ENCODE data around the gene LARP4B. TPM values are rescaled to one million over a fixed set of nuclear protein-coding genes. Genes with fewer than 3 reads are reported as not detected.

Gene LARP4B
- total RNA-seq, 1 donor from 2014 or later: 33.1 TPM

DNA sequence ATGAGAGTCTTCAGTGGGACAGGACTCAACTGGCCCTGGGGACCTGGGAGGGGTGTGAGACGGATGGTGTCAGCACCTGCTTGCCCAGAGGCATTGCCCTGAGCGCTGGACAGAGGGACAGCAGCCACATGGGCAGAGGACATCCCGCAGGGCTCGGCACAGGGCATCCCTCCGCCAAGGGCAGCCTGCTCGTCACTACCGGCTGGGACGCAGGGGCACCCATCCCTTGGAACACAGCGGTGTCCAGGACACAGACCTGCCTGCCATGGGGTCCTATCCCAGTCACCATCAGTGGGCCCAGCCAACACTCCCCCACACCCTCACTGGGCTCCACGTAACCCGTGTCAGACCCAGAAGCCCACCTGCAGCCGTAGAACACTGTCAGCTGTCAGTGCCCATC, 109.3 kb downstream of the LARP4B start:
- DNase-seq (ENCODE audit: low spot score): no peak
- H3K27me3 ChIP-seq: no peaks in the 10 kb centered on the region
- H3K4me1 Mint-ChIP-seq: no peaks in the 10 kb centered on the region
- H3K4me1 ChIP-seq: no peaks in the 10 kb centered on the region
- no peak overlapping the region for H3K4me3 ChIP-seq
- H3F3A ChIP-seq (ENCODE audit: low read depth): no peaks in the 10 kb centered on the region
- no peak for TF ChIP-seq EZH2 (IDR thresholded peaks at IDR 0.05)
- TF ChIP-seq EZH2phosphoT487 (IDR thresholded peaks at IDR 0.05): no peak
- TF ChIP-seq, protein P1, sequence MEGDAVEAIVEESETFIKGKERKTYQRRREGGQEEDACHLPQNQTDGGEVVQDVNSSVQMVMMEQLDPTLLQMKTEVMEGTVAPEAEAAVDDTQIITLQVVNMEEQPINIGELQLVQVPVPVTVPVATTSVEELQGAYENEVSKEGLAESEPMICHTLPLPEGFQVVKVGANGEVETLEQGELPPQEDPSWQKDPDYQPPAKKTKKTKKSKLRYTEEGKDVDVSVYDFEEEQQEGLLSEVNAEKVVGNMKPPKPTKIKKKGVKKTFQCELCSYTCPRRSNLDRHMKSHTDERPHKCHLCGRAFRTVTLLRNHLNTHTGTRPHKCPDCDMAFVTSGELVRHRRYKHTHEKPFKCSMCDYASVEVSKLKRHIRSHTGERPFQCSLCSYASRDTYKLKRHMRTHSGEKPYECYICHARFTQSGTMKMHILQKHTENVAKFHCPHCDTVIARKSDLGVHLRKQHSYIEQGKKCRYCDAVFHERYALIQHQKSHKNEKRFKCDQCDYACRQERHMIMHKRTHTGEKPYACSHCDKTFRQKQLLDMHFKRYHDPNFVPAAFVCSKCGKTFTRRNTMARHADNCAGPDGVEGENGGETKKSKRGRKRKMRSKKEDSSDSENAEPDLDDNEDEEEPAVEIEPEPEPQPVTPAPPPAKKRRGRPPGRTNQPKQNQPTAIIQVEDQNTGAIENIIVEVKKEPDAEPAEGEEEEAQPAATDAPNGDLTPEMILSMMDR (IDR thresholded peaks at IDR 0.05): no peak
- no peaks in the 10 kb centered on the region for H3K9me3 Mint-ChIP-seq
- H3K36me3 ChIP-seq: peaks cover 3% of the 10 kb centered on the region
- H2AFZ ChIP-seq (replicated peaks): no peak overlapping the region
- H3K4me3 Mint-ChIP-seq: no peak overlapping the region
- H3K4me2 ChIP-seq: no peak overlapping the region
- no peaks in the 10 kb centered on the region for H3K27me3 Mint-ChIP-seq (ENCODE audit: insufficient read depth, low read depth)
- no peak overlapping the region for H3K27ac Mint-ChIP-seq
- H3K79me2 ChIP-seq (ENCODE audit: low read depth): no peaks in the 10 kb centered on the region
- H3K27ac ChIP-seq: no peak overlapping the region
- H3K9me3 ChIP-seq (ENCODE audit: low read depth): no peaks in the 10 kb centered on the region
- no peak overlapping the region for H3K9ac ChIP-seq
- peaks cover 8% of the 10 kb centered on the region for H4K20me1 ChIP-seq (ENCODE audit: low read depth)
- peaks cover 33% of the 10 kb centered on the region for H3K36me3 Mint-ChIP-seq

DNA sequence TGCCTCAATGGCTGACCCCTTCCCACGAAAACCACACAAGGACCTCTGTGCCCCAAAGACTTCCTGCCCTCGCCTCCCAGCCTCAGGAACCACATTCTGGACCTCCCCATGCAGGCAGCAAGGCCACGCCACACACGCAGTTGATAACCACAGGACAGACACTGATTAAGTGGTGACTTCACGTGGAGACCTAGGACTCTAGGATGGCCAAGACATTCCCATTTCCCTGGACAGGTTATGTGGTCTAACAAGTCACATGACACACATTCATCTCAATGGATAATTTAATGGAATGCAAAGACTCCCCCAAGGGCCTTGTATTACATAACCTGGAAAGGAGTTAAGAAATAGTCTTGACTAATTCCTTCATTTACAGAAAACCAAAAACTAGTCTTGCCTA, 110.2 kb downstream of the LARP4B start:
- H3K27me3 Mint-ChIP-seq (ENCODE audit: insufficient read depth, low read depth): no peaks in the 10 kb centered on the region
- no peak overlapping the region for H3K27ac Mint-ChIP-seq
- H3K4me3 Mint-ChIP-seq: no peak overlapping the region
- DNase-seq (ENCODE audit: low spot score): no peak
- Histone ChIP-seq H3K79me2 (ENCODE audit: low read depth) (no peaks in the 10 kb centered on the region), H4K20me1 (ENCODE audit: low read depth) (peaks cover 2% of the 10 kb centered on the region), H3K4me1 (no peaks in the 10 kb centered on the region), H3K27ac (no peak overlapping the region), H3K36me3 (peaks cover 3% of the 10 kb centered on the region), H3K4me2 (no peak overlapping the region), H3K27me3 (no peaks in the 10 kb centered on the region), H2AFZ (replicated peaks) (no peak overlapping the region), H3K9ac (no peak overlapping the region), H3K4me3 (no peak overlapping the region), H3F3A (ENCODE audit: low read depth) (no peaks in the 10 kb centered on the region), H3K9me3 (ENCODE audit: low read depth) (no peaks in the 10 kb centered on the region)
- H3K36me3 Mint-ChIP-seq: peaks cover 32% of the 10 kb centered on the region
- H3K9me3 Mint-ChIP-seq: no peaks in the 10 kb centered on the region
- TF ChIP-seq EZH2 (IDR thresholded peaks at IDR 0.05): no peak
- TF ChIP-seq EZH2phosphoT487 (IDR thresholded peaks at IDR 0.05): no peak
- TF ChIP-seq, protein P1 (IDR thresholded peaks at IDR 0.05): no peak
- no peaks in the 10 kb centered on the region for H3K4me1 Mint-ChIP-seq

DNA sequence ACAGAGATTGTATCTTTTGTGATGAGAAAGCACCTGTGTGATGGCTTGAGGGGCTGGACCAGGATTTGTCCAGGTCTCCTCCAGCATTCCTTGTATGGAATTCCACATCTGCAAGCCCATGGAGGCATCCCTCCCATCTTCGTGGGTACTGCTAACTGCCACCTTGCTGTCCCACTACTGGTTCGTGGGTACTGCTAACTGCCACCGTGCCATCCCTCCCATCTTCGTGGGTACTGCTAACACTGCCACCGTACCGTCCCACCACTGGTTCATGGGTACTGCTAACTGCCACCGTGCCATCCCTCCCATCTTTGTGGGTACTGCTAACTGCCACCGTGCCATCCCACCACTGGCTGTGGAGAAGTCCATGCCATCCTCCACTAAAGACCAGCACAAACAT, 111.7 kb downstream of the LARP4B start:
- no peak for DNase-seq (ENCODE audit: low spot score)
- no peaks in the 10 kb centered on the region for H3K9me3 Mint-ChIP-seq
- TF ChIP-seq EZH2phosphoT487 (IDR thresholded peaks at IDR 0.05) (no peak), EZH2 (IDR thresholded peaks at IDR 0.05) (no peak)
- TF ChIP-seq, protein P1 (IDR thresholded peaks at IDR 0.05): no peak
- no peak overlapping the region for H3K4me2 ChIP-seq
- peaks cover 6% of the 10 kb centered on the region for H4K20me1 ChIP-seq (ENCODE audit: low read depth)
- peaks cover 3% of the 10 kb centered on the region for H3K27me3 Mint-ChIP-seq (ENCODE audit: insufficient read depth, low read depth)
- H3K9ac ChIP-seq: no peak overlapping the region
- H3K4me3 ChIP-seq: no peak overlapping the region
- no peaks in the 10 kb centered on the region for H3F3A ChIP-seq (ENCODE audit: low read depth)
- H3K4me3 Mint-ChIP-seq: no peak overlapping the region
- peaks cover 3% of the 10 kb centered on the region for H3K36me3 ChIP-seq
- H3K27ac Mint-ChIP-seq: no peak overlapping the region
- no peak overlapping the region for H2AFZ ChIP-seq (replicated peaks)
- H3K4me1 ChIP-seq: no peaks in the 10 kb centered on the region
- H3K27me3 ChIP-seq: no peaks in the 10 kb centered on the region
- peaks cover 34% of the 10 kb centered on the region for H3K36me3 Mint-ChIP-seq
- H3K27ac ChIP-seq: no peak overlapping the region
- H3K79me2 ChIP-seq (ENCODE audit: low read depth): no peaks in the 10 kb centered on the region
- no peaks in the 10 kb centered on the region for H3K4me1 Mint-ChIP-seq
- H3K9me3 ChIP-seq (ENCODE audit: low read depth): no peaks in the 10 kb centered on the region

Measured in neural progenitor cell (in vitro differentiated cells).